Measurements from ENCODE around the gene PLXNB2.
A peak's percentile ranks its signal among the peaks of the same experiment; 100 is the strongest.

PLXNB2 gene

DNA sequence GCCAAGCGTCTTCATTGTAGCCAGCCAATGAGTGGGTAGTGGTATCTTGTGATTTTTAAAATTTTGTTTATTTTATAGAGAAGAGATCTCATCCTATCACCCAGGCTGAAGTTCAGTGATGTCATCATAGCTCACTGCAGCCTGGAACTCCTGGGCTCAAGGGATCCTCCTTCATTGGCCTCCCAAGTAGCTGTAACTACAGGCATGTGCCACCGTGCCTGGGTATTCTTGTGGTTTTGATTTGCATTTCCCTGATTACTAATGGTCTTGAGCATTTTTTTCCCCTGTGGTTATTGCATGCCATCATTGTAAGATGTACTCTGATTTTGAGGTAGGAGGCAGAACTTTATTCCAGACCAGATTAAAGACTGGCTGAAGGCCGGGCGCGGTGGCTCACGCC, 21.8 kb upstream of the PLXNB2 start:
- Histone ChIP-seq H3K9ac (ENCODE audit: low read length) (no peak overlapping the region), H3K27ac (ENCODE audit: low read length) (no peak overlapping the region), H3K36me3 (replicated peaks; ENCODE audit: insufficient read depth, low read length) (no peaks in the 10 kb centered on the region), H3K4me1 (ENCODE audit: low read length) (peaks cover 15% of the 10 kb centered on the region), H3K9me3 (replicated peaks; ENCODE audit: insufficient read depth, low read length) (no peaks in the 10 kb centered on the region), H3K4me3 (ENCODE audit: low read length) (no peak overlapping the region), H3K9me2 (replicated peaks; ENCODE audit: insufficient read depth, low read length) (no peaks in the 10 kb centered on the region), H4K20me1 (ENCODE audit: insufficient read depth, low read length) (no peaks in the 10 kb centered on the region), H3K4me2 (ENCODE audit: low read depth, low read length) (no peak overlapping the region), H3K79me2 (ENCODE audit: low read length) (no peaks in the 10 kb centered on the region), H3F3A (ENCODE audit: insufficient read depth, low read length) (peaks cover 8% of the 10 kb centered on the region), H3K27me3 (replicated peaks; ENCODE audit: insufficient read depth, low read length) (no peaks in the 10 kb centered on the region; the same call in 1 of the 2 replicates), H2AFZ (ENCODE audit: low read length) (no peak overlapping the region)
- DNase-seq: no peak
- TF ChIP-seq EZH2phosphoT487 (IDR thresholded peaks at IDR 0.05; ENCODE audit: low read length): no peak
- TF ChIP-seq, protein P1, sequence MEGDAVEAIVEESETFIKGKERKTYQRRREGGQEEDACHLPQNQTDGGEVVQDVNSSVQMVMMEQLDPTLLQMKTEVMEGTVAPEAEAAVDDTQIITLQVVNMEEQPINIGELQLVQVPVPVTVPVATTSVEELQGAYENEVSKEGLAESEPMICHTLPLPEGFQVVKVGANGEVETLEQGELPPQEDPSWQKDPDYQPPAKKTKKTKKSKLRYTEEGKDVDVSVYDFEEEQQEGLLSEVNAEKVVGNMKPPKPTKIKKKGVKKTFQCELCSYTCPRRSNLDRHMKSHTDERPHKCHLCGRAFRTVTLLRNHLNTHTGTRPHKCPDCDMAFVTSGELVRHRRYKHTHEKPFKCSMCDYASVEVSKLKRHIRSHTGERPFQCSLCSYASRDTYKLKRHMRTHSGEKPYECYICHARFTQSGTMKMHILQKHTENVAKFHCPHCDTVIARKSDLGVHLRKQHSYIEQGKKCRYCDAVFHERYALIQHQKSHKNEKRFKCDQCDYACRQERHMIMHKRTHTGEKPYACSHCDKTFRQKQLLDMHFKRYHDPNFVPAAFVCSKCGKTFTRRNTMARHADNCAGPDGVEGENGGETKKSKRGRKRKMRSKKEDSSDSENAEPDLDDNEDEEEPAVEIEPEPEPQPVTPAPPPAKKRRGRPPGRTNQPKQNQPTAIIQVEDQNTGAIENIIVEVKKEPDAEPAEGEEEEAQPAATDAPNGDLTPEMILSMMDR (IDR thresholded peaks at IDR 0.05; ENCODE audit: low read length): no peak
- no peak for TF ChIP-seq EZH2 (optimal IDR thresholded peaks at IDR 0.05; ENCODE audit: low read depth, low read length)

DNA sequence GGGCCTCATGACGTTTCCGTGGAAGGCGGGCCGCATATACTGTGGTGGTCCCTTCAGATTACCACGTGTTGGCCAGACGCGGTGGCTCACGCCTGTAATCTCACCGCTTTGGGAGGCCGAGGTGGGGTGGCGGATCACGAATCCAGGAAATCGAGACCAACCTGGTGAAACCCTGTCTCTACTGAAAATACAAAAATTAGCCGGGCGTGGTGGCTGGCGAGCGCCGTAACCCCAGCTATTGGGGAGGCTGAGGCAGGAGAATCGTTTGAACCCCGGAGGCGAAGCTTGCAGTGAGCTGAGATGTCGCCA, 20.2 kb upstream of the PLXNB2 start:
- Histone ChIP-seq H3K9me2 (replicated peaks; ENCODE audit: insufficient read depth, low read length) (no peaks in the 10 kb centered on the region), H4K20me1 (ENCODE audit: insufficient read depth, low read length) (no peaks in the 10 kb centered on the region), H3K27me3 (replicated peaks; ENCODE audit: insufficient read depth, low read length) (no peaks in the 10 kb centered on the region; the same call in 1 of the 2 replicates), H3K36me3 (replicated peaks; ENCODE audit: insufficient read depth, low read length) (no peaks in the 10 kb centered on the region), H3K9ac (ENCODE audit: low read length) (peak overlapping the region; percentile 87), H3K4me2 (ENCODE audit: low read depth, low read length) (peak overlapping the region; percentile 99), H2AFZ (ENCODE audit: low read length) (peak overlapping the region; percentile 69), H3K4me3 (ENCODE audit: low read length) (peak overlapping the region; percentile 66), H3K27ac (ENCODE audit: low read length) (no peak overlapping the region), H3K9me3 (replicated peaks; ENCODE audit: insufficient read depth, low read length) (no peaks in the 10 kb centered on the region), H3F3A (ENCODE audit: insufficient read depth, low read length) (no peaks in the 10 kb centered on the region; the same call in 1 of the 2 replicates), H3K4me1 (ENCODE audit: low read length) (peaks cover 7% of the 10 kb centered on the region; the same call in 1 of the 2 replicates), H3K79me2 (ENCODE audit: low read length) (no peaks in the 10 kb centered on the region)
- DNase-seq: no peak
- TF ChIP-seq EZH2 (optimal IDR thresholded peaks at IDR 0.05; ENCODE audit: low read depth, low read length) (no peak), EZH2phosphoT487 (IDR thresholded peaks at IDR 0.05; ENCODE audit: low read length) (no peak)
- TF ChIP-seq, protein P1 (IDR thresholded peaks at IDR 0.05; ENCODE audit: low read length): no peak

DNA sequence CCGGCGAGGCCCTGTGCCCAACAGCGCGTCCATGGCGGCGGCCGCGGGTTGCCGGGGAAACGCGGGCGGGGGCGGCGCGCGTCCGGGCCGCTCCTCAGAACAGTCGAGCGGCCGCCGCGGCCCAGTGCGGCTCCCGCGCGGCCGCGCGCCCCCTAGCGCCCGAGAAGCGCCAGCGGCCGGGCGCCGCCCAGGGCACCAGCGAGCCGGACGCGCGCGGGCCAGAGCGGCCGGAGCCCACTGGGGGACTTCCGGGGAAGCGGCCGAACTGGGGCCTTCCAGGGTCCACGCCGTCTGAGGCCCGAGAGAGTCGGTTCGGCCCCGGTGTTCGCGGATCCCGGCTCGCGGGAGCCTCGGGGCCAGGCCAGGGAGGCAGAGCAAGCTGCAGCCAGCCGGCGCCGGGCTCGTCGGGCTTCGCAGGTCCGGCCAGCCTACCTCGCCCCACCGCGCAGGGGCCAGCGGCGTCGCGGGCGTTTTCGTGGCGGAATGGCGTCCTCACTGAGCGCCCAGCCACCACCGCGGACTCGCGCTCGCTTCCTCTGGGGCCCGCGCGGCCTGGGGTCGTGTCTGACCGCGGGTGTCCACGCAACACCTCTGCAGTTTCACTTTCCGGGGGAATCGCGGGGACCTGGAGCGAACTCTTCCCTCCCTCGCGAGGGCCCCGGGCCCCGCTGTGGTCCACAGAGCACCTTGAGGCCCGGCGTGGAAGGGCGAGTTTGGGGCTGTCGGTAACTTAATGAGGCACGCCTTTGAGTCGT, 19.7 kb upstream of the PLXNB2 start, which contains the start of gene DENND6B:
DENND6B (minus strand) TSS at position 57 of the 755 bp plus-strand sequence; CDS start at position 33, 24 bp downstream.
- no peaks in the 10 kb centered on the region for H3K9me2 ChIP-seq (replicated peaks; ENCODE audit: insufficient read depth, low read length)
- H3K4me3 ChIP-seq (ENCODE audit: low read length): peak within 1 kb of the TSS; percentile 66
- peak; percentile 83 for DNase-seq
- H3K9me3 ChIP-seq (replicated peaks; ENCODE audit: insufficient read depth, low read length): no peaks in the 10 kb centered on the region
- H3F3A ChIP-seq (ENCODE audit: insufficient read depth, low read length): no peaks in the 10 kb centered on the region; the same call in 1 of the 2 replicates
- H3K36me3 ChIP-seq (replicated peaks; ENCODE audit: insufficient read depth, low read length): no peaks in the 10 kb centered on the region
- peak within 1 kb of the TSS; percentile 69 for H2AFZ ChIP-seq (ENCODE audit: low read length)
- H3K4me2 ChIP-seq (ENCODE audit: low read depth, low read length): peak within 1 kb of the TSS; percentile 99
- peak within 1 kb of the TSS; percentile 87 for H3K9ac ChIP-seq (ENCODE audit: low read length)
- peak within 1 kb of the TSS; percentile 30; the same call in 1 of the 2 replicates for H3K27ac ChIP-seq (ENCODE audit: low read length)
- H3K79me2 ChIP-seq (ENCODE audit: low read length): no peaks in the 10 kb centered on the region
- TF ChIP-seq EZH2phosphoT487 (IDR thresholded peaks at IDR 0.05; ENCODE audit: low read length) (no peak), EZH2 (optimal IDR thresholded peaks at IDR 0.05; ENCODE audit: low read depth, low read length) (no peak)
- TF ChIP-seq, protein P1 (IDR thresholded peaks at IDR 0.05; ENCODE audit: low read length): no peak
- no peaks in the 10 kb centered on the region for H4K20me1 ChIP-seq (ENCODE audit: insufficient read depth, low read length)
- no peaks in the 10 kb centered on the region; the same call in 1 of the 2 replicates for H3K27me3 ChIP-seq (replicated peaks; ENCODE audit: insufficient read depth, low read length)
- H3K4me1 ChIP-seq (ENCODE audit: low read length): peaks cover 7% of the 10 kb centered on the region; the same call in 1 of the 2 replicates
